Measurements from ENCODE around the gene METTL2A.
A peak's percentile ranks its signal among the peaks of the same experiment; 100 is the strongest.
"Not testable (repeated sequence)": the region's sequence is repeated elsewhere in the genome, so short reads cannot be mapped to it uniquely, and the experiment has no call there.

METTL2A gene

GRCh38 chr17:62423647-62424461 is at the start of gene METTL2A:
METTL2A (plus strand) TSS chr17:62423897; CDS start chr17:62423903, 6 bp downstream.
- peak; percentile 67 to 88 for DNase-seq (ENCODE audit: low read depth in 1 of 2, low spot score in 1 of 2)

DNA sequence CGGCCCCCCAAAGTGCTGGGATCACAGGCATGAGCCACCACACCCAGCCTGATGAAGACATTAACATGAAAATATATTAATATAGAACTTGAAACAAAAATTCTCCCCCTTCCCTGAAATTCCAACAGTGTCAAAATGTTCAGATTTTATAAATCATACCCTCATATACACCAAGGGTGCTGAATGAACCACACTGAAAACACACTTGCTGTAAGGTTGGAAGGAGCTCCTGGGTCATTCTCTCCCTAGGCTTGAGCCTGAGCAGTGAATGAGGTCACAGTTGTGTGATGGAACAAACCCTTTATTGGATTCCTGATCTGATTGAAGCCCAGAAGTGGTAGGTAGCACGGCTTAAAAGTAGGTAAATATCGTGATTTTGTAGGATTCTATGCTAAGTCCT is 43.4 kb upstream of the METTL2A start, which contains the start of gene EFCAB3:
Gene EFCAB3, plus strand, starts transcription at position 301 of the 400 bp plus-strand sequence. CDS start 2,427 bp downstream, outside the sequence.
- no peak for DNase-seq (ENCODE audit: low read depth in 1 of 2, low spot score in 1 of 2)

DNA sequence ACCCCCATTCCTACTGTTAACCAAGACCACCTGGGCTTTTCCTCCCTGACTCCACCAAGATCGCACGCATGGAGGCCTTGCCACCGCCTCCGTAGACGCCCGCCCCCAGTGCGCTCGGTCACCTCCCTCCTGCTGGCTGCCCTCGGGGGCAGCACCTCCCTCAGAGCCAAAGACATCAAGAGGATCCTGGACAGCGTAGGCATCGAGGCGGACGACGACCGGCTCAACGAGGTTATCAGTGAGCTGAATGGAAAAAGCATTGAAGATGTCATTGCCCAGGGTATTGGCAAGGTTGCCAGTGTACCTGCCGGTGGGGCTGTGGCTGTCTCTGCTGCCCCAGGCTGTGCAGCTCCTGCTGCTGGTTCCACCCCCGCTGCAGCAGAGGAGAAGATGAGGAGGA is 42.1 kb upstream of the METTL2A start:
- DNase-seq (ENCODE audit: low read depth in 1 of 2, low spot score in 1 of 2), result no peak

DNA sequence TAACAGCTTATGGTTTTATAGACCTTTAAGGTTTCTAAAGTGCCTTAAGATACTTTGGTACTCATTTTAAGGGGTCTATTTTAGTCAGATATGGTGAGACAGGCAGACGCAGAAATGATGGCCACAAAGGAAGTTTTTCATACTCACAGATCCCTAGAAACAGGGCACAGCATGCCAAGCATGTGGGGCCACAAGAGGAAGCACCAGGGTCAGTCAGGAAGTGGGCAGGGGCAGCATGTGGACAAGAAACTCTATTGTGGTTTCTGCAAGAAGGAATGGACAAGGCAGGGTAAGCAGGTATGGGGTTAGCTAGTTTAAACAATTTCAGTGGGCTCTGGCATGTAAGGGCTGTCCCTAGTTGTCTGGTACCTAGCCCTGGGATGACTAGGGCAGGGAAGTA is 34.8 kb upstream of the METTL2A start:
- DNase-seq (ENCODE audit: low read depth in 1 of 2, low spot score in 1 of 2), result no peak

DNA sequence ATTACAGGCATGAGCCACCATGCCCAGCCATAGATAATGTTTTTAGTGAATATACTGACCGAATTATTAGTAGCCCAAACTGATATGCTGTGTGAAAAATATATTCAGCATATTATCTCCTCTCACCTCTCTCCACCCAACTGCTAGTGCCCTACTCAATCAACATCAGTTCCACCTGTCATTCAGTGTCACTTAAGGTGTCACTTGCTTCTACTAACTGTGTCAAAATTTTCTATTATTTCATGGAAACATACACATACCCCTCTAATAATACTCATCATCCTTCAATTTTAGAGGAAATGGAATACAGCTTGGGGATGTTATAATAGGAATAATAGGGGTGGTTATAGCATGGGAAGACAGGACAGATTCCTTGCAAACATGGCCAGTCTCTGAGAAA is 30.8 kb upstream of the METTL2A start:
- no peak for DNase-seq (ENCODE audit: low read depth in 1 of 2, low spot score in 1 of 2)

GRCh38 chr17:62398891-62399290 is 24.8 kb upstream of the METTL2A start:
- no peak for DNase-seq (ENCODE audit: low read depth in 1 of 2, low spot score in 1 of 2)

- DNase-seq (ENCODE audit: low read depth in 1 of 2, low spot score in 1 of 2), result no peak
These were observed 18.2 kb upstream of the METTL2A start for GRCh38 chr17:62405451-62405850.

- not testable (repeated sequence) for DNase-seq (ENCODE audit: low read depth in 1 of 2, low spot score in 1 of 2)
These were observed 10.6 kb upstream of the METTL2A start for GRCh38 chr17:62413090-62413489.

- not testable (repeated sequence) for DNase-seq (ENCODE audit: low read depth in 1 of 2, low spot score in 1 of 2)
These were observed 2.5 kb downstream of the METTL2A start for GRCh38 chr17:62426214-62426613.

- not testable (repeated sequence) for DNase-seq (ENCODE audit: low read depth in 1 of 2, low spot score in 1 of 2)
These were observed 11.6 kb downstream of the METTL2A start for GRCh38 chr17:62435251-62435650.

GRCh38 chr17:62441181-62441580 is 17.5 kb downstream of the METTL2A start:
- not testable (repeated sequence) for DNase-seq (ENCODE audit: low read depth in 1 of 2, low spot score in 1 of 2)

DNA sequence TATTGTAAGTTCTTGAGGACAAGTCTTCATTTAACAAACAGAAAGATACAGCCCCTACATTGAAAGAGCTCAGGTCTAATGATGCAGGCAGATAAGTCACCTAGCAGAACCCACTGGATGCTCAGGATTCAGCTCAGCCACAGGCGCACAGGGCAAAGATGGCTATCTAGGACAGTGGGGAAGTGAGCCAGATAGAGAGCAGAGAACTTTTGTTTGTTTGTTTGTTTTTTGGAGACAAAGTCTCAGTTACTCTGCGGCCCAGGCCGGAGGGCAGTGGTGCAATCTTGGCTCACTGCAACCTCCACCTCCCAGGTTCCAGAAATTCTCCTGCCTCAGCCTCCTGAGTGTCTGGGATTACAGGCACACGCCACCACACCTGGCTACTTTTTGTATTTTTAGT is 20.4 kb downstream of the METTL2A start:
- no peak for DNase-seq (ENCODE audit: low read depth in 1 of 2, low spot score in 1 of 2)

DNA sequence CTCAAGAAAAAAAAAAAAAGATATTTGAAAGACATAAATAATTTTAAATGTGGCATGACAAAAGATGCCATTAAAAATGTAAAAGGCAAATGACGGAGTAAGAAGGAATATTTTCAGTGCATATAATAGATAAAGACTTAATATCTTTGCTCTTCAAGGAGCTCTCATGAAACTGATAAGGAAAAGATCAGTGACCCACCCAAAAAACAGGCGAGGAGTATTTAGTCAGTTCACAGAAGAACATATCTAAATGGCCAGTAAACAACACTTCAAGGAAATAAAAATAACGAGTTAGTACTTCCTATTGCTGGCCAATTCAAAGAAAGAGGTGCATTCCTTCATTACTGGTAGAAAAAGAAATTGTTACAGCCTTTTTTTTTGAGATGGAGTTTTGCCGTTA is 22.1 kb downstream of the METTL2A start:
- DNase-seq (ENCODE audit: low read depth in 1 of 2, low spot score in 1 of 2), result not testable (repeated sequence)

DNA sequence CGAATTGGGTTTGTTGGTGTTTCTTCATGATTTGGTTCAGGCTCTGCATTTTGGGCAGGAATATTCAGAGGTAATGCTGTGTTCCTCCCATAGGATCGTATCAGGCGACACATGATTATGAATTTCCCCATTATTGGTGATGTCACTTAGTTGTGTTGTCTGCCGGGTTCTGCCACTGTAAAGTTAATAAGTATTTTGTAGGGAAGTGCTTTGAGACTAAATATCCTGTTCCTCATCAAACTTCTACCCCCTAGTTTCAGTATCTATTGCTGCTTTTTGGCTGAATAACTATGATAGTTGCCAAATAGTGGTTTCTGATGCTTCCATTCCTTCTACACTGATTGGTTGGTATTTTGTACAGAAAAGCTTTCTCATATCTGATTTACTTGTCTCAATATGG is 28.5 kb downstream of the METTL2A start:
- DNase-seq (ENCODE audit: low read depth in 1 of 2, low spot score in 1 of 2), result not testable (repeated sequence)

DNA sequence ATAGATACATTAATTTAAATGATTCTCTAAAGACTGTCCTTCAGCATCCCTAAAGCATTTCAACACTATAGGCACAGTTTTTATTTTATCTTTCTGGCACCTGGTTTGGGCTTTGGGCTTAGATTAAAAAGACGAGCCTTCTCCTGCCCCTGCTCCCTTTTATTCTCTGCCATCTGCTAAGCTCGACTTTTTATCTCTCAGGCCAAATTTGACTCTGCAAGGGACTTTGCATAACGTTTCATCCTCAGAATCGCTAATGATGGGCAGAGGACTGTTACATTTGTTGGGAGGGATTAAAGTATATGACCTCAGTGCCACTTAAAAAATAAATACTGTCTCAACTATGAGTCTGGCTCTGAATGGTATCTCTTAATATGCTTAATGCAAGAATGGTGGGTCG is 29.3 kb downstream of the METTL2A start:
- DNase-seq (ENCODE audit: low read depth in 1 of 2, low spot score in 1 of 2), result not testable (repeated sequence)

GRCh38 chr17:62453656-62454055 is 30.0 kb downstream of the METTL2A start:
- not testable (repeated sequence) for DNase-seq (ENCODE audit: low read depth in 1 of 2, low spot score in 1 of 2)

DNA sequence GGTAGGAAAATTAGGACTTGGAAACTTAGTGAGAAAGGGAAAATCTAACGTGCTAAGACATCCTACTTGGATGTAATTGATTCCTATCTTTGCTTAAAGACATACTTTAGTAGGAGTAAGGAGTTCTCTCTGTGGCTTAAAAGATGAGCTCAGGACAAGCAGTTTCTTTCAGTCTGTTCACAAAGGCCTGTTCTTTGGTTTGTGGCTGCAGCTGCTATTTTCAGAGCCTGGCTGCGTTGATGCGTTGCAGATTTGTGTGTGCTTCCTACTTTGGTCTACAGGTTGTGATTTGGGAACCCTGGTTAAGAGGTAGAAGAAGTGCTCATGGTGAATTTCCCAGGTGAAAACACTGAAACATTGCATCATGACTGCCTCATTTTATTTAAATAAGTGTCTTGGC is 30.4 kb downstream of the METTL2A start:
- not testable (repeated sequence) for DNase-seq (ENCODE audit: low read depth in 1 of 2, low spot score in 1 of 2)

DNA sequence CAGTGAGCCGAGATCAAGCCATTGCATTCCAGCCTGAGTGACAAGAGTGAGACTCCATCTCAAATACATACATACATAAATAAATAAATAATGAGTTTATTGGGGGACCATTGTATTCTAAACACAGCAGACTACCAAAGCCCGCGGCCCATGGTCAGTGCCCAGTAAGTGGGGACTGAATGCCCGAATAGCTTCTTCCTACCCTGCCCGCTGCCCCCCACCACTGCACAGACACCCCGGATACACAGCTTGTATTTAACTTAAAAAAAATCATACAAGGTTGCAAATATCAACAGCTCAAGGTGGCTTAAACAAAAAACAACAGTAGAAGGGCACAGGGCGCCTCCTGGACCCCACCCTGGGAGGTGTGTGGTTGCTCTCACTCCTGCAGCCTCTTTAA is 32.3 kb downstream of the METTL2A start:
- DNase-seq (ENCODE audit: low read depth in 1 of 2, low spot score in 1 of 2), result no peak

DNA sequence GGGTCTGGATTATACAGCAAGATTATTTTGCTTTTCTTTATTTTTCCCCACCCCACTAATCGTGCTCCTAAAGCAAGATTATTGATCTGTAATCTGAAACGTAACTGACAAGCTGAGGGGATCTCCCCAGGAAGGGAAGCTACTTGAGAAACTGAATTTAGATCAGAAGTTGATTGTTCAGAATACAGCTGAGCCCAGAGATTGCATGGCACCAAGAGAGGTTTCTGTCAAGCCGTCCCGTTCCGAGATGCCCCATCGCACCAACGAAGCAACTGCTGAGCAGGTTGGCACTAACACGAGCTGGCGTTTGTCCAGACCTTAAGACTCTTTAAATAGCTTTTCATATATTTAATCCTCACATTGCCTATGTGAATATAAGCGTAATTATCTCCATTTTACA is 34.8 kb downstream of the METTL2A start:
- not testable (repeated sequence) for DNase-seq (ENCODE audit: low read depth in 1 of 2, low spot score in 1 of 2)

DNA sequence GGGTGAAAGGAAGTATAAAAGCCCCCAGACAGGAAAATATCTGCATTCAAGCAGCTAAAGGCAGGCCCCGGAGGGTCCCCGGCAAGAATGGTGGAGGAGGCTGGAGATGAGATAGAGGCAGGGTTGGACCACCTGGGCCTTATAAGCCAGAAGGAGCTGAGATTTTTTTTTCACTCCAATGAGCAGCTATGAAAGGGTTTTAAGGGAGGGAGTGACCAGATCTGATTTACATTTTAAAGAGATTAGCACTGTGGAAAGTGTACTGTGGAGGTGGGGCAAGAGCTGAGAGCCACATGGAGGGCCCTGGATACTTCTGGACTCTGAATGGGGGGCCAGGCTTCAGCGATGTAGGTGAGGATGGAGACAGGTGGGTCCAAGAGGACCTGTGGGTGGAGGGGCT is 40.7 kb downstream of the METTL2A start:
- not testable (repeated sequence) for DNase-seq (ENCODE audit: low read depth in 1 of 2, low spot score in 1 of 2)

DNA sequence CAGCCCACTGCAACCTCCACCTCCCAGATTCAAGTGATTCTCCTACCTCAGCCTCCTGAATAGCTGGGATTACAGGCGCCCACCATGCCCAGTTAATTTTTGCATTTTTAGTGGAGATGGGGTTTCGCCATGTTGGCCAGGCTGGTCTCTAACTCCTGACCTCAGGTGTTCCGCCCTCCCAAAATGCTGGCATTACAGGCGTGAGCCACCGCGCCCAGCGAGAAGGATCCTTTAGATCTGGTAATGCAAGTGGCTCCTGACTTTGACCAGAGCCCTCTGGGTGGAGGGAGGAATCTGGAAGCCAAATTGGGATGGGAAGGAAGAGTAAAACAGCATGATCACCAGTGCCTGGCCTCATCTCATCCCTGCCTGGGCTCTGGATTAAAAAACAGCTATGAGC is 41.6 kb downstream of the METTL2A start:
- DNase-seq (ENCODE audit: low read depth in 1 of 2, low spot score in 1 of 2), result not testable (repeated sequence)

- DNase-seq (ENCODE audit: low read depth in 1 of 2, low spot score in 1 of 2), result peak; percentile 34 to 60
These were observed 47.1 kb downstream of the METTL2A start for GRCh38 chr17:62470666-62471379.
